ENCODE results near the gene PTPRC.

The PTPRC gene

GRCh38 chr1:198649232-198649967, 10.6 kb downstream of the PTPRC start:
- DNase-seq, result no peak

- DNase-seq, result no peak
These were observed 11.1 kb downstream of the PTPRC start for GRCh38 chr1:198649968-198650338.

- DNase-seq, result no peak
These were observed 11.7 kb downstream of the PTPRC start for GRCh38 chr1:198650506-198650905.

- no peak for DNase-seq
These were observed 13.0 kb downstream of the PTPRC start for GRCh38 chr1:198651650-198652400.

- DNase-seq, result peak in 1 of 2 donors; percentile 34
These were observed 15.1 kb downstream of the PTPRC start for GRCh38 chr1:198653808-198654413.

DNA sequence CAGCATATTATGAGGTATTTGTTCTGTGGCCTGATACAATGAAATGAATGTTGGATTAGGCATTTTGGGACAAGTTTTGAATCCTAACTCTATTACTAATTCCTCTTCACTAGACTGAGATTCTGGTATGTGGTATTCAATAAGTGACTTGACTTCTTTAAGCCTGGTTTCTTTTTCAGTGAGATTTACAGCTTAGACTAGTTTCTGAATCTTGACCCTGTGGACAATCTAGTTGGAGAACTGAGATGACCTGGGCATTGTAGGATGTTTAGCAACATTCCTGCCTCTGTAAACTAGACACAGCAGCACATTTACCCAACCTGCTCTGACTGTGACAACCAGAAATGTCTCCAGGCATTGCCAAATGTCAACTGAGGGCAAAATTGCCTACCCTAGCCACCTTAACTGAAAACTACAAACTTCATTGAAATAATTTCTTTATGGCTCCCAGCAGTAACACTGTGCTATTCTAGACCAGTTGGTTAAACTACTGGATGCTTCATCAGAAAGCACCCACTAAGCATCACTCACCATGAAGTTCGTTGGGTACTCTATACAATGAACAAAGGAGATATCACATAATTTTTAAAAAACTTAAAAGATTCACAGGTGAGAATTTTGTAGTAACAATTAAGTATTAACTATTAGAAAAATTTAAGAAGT, 16.8 kb downstream of the PTPRC start:
- peak in 1 of 2 donors; percentile 29 for DNase-seq

DNA sequence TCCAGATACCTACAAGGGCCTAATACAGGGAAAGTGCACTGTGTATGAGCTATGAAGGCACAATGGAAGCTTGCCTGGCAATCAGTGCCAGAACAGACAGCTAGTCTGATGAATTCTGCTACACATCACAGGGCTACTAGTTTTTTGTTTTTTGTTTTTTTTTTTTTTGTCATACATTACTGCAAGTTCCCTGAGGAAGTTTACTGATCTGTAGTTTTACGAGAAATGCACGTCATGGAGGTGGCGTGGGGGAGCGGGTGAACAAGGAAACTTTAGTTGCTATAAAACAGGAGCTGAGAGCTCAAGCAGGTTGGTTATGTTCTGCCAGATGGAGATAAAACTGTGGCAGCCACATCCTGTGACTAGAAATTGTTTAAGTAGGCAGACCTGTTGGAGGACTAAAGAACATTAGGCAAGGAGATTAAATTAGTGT, 17.7 kb downstream of the PTPRC start:
- DNase-seq, result peak; percentile 87 to 90

DNA sequence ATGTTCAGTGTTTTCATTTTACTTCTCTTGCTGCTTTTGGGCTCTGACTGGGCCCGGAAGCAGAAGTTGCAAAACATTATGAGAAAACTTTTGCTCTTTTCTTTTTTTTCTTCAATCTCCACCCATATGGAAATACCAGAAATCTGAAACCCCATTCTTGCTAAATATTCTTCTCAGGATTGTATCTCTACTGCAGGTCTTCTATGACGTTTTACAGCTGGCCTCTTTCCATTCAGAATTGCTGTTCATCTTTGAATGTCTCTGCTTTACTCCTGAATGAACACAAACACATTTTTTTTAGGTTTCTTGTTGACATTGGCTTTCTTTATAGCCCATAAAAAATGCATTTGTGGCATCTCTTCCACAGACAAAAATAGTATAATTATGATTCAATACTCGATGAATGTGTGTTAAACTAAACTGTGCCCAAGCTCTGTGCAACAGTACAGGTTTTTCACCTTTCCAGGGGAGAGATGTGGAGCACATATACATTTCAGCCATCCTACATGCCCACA, 18.8 kb downstream of the PTPRC start:
- DNase-seq, result peak; percentile 61 to 78

GRCh38 chr1:198660341-198661261, 21.8 kb downstream of the PTPRC start:
- DNase-seq, result peak in 1 of 2 donors; percentile 59

- no peak for DNase-seq
These were observed 24.0 kb downstream of the PTPRC start for GRCh38 chr1:198662821-198663220.

- DNase-seq, result no peak
These were observed 25.4 kb downstream of the PTPRC start for GRCh38 chr1:198664068-198664788.

DNA sequence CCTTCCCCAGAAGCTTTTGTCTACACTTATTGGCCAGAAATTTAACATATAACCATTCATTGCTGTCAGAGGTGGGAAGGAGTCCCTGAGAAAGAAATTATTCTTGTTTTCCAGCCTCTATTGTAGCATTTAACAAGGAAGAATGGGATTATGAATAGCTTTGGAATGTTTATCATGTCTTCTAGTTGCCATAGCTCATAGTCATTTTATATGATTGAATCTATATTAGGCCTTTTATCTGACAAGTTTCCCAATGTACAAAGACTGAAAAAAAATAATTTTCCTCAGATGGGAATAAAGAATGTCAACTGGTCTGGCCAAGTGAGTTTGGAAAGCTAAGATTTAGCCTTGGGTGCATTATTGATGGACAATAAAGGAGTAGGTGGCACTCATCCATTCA, 28.3 kb downstream of the PTPRC start:
- no peak for DNase-seq

DNA sequence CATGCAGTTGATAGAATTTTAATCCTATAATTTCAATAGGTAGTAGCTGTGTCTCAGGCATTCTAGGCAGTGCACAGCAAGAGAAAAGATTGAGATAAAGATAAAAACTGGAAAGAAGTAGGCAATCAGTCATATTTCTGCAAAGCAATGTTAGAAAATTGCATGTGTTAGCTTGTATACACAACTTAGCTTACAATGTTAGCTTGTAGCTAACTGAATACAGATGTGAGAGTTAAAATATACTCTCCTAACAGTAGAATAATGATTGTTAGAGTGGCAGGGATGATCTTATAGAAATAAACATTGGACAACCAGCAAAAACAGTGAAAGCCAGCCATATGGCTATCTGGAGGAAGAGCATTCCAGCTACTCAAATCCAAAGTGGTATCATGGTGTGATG, 29.0 kb downstream of the PTPRC start:
- DNase-seq, result no peak

GRCh38 chr1:198669023-198669698, 30.3 kb downstream of the PTPRC start:
- peak; percentile 68 to 79 for DNase-seq

- no peak for DNase-seq
These were observed 30.9 kb downstream of the PTPRC start for GRCh38 chr1:198669771-198670170.

GRCh38 chr1:198671136-198671535, 32.3 kb downstream of the PTPRC start:
- DNase-seq, result no peak

DNA sequence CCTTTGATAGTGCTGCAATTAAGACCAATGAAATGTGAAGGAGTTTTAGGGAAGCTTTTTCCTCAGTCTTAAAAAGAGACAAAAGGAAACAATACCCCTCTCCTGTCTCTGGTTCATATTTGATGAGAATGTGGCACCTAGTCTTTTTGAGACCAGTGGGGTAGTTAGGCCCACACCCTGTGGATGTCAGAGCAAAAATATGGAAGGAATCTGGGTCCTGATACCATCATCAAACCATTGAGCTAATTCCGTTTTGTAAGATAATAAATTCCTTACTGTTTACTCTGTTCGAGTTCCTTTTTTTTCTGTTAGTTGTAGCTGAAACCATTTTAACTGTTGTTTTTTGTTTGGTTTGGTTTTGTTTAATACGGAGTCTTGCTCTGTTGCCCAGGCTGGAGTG, 33.3 kb downstream of the PTPRC start:
- DNase-seq, result no peak

GRCh38 chr1:198674009-198674408, 35.2 kb downstream of the PTPRC start:
- no peak for DNase-seq

DNA sequence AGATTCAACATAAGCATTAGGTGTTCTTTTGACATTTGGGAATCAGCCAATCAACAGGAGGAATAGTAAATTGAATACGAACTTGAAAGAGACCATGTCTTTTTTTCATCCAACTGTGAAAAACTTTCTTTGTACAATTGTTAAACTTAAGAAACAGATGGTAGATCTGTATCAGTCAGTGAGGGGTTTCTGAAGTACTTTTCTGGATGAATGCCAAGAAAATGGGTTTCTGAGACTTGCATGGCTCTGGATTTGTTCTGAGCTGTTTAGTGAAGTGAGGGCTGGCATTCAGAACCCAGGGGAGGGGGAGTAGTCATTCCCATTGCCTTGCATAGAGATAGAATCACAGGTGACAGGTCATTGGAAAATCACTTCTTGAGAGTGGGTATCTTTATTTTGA, 37.4 kb downstream of the PTPRC start:
- DNase-seq, result peak in 1 of 2 donors; percentile 65

- no peak for DNase-seq
These were observed 38.2 kb downstream of the PTPRC start for GRCh38 chr1:198677027-198677426.

- no peak for DNase-seq
These were observed 39.0 kb downstream of the PTPRC start for GRCh38 chr1:198677871-198678270.
